ENCODE measurements around the gene MINDY4.

Gene MINDY4

GRCh38 chr7:30799976-30800661, 28.9 kb downstream of the MINDY4 start:
- Histone ChIP-seq H2AFZ (ENCODE audit: insufficient read depth, low read length, poor library complexity) (no peak overlapping the region), H2BK5ac (ENCODE audit: low read depth, low read length, poor library complexity) (no peak overlapping the region), H2AK5ac (ENCODE audit: low read length) (no peak overlapping the region), H3K79me2 (ENCODE audit: control insufficient read depth, insufficient read depth, low read length, poor library complexity) (peaks cover 1% of the 10 kb centered on the region), H3K4ac (ENCODE audit: low read depth, low read length) (no peak overlapping the region), H4K12ac (ENCODE audit: low read depth, low read length) (no peak overlapping the region), H3K79me1 (ENCODE audit: low read length) (peaks cover 25% of the 10 kb centered on the region), H3K14ac (ENCODE audit: low read length) (no peak overlapping the region), H2BK120ac (ENCODE audit: insufficient read depth, low read length, poor library complexity) (no peak overlapping the region), H4K91ac (ENCODE audit: low read depth, low read length) (peak overlapping the region; percentile 16), H3K9ac (ENCODE audit: low read length) (no peak overlapping the region), H3K4me3 (ENCODE audit: low read depth, low read length) (no peak overlapping the region), H3K18ac (ENCODE audit: low read length) (no peak overlapping the region), H3K27me3 (ENCODE audit: insufficient read depth, low read length) (no peaks in the 10 kb centered on the region), H3K9me3 (ENCODE audit: insufficient read depth, low read depth, low read length) (no peaks in the 10 kb centered on the region), H3K4me2 (ENCODE audit: low read length) (no peak overlapping the region), H3K36me3 (ENCODE audit: control insufficient read depth in 1 of 2, insufficient read depth in 2 of 2, low read length in 2 of 2) (peaks cover 2% of the 10 kb centered on the region in 2 experiments), H3K23ac (ENCODE audit: low read length) (no peak overlapping the region), H2BK12ac (ENCODE audit: low read length) (peak overlapping the region; percentile 11), H4K8ac (ENCODE audit: low read depth, low read length) (no peak overlapping the region), H3K4me1 (ENCODE audit: control insufficient read depth in 1 of 2, insufficient read depth in 2 of 2, low read length in 2 of 2) (peaks cover 44 to 49% of the 10 kb centered on the region in 2 experiments), H3K27ac (ENCODE audit: low read depth, low read length) (peak overlapping the region; percentile 10)
- no CpG with 5 or more reads among the region's 5 CpGs for WGBS (ENCODE audit: extremely low coverage, insufficient coverage, insufficient read length)
- no peak for DNase-seq

- H3K9me3 ChIP-seq (ENCODE audit: insufficient read depth, low read depth, low read length), result no peaks in the 10 kb centered on the region
- H3K36me3 ChIP-seq (ENCODE audit: control insufficient read depth in 1 of 2, insufficient read depth in 2 of 2, low read length in 2 of 2), result peaks cover 2% of the 10 kb centered on the region in 2 experiments
- no peak overlapping the region for H3K18ac ChIP-seq (ENCODE audit: low read length)
- H3K23ac ChIP-seq (ENCODE audit: low read length), result no peak overlapping the region
- no peak overlapping the region for H4K12ac ChIP-seq (ENCODE audit: low read depth, low read length)
- H3K79me2 ChIP-seq (ENCODE audit: control insufficient read depth, insufficient read depth, low read length, poor library complexity), result peaks cover 1% of the 10 kb centered on the region
- peaks cover 41 to 44% of the 10 kb centered on the region in 2 experiments for H3K4me1 ChIP-seq (ENCODE audit: control insufficient read depth in 1 of 2, insufficient read depth in 2 of 2, low read length in 2 of 2)
- H3K27me3 ChIP-seq (ENCODE audit: insufficient read depth, low read length), result no peaks in the 10 kb centered on the region
- no peak overlapping the region for H3K4me3 ChIP-seq (ENCODE audit: low read depth, low read length)
- peaks cover 21% of the 10 kb centered on the region for H3K79me1 ChIP-seq (ENCODE audit: low read length)
- no peak overlapping the region for H2BK120ac ChIP-seq (ENCODE audit: insufficient read depth, low read length, poor library complexity)
- no CpG with 5 or more reads among the region's 6 CpGs for WGBS (ENCODE audit: extremely low coverage, insufficient coverage, insufficient read length)
- no peak overlapping the region for H3K9ac ChIP-seq (ENCODE audit: low read length)
- H2BK5ac ChIP-seq (ENCODE audit: low read depth, low read length, poor library complexity), result no peak overlapping the region
- H3K4me2 ChIP-seq (ENCODE audit: low read length), result no peak overlapping the region
- no peak overlapping the region for H4K91ac ChIP-seq (ENCODE audit: low read depth, low read length)
- H2BK12ac ChIP-seq (ENCODE audit: low read length), result no peak overlapping the region
- no peak overlapping the region for H3K4ac ChIP-seq (ENCODE audit: low read depth, low read length)
- no peak overlapping the region for H2AK5ac ChIP-seq (ENCODE audit: low read length)
- H3K27ac ChIP-seq (ENCODE audit: low read depth, low read length), result no peak overlapping the region
- H2AFZ ChIP-seq (ENCODE audit: insufficient read depth, low read length, poor library complexity), result no peak overlapping the region
- DNase-seq, result peak; percentile 19 to 75
- H4K8ac ChIP-seq (ENCODE audit: low read depth, low read length), result no peak overlapping the region
- H3K14ac ChIP-seq (ENCODE audit: low read length), result no peak overlapping the region
Measured at GRCh38 chr7:30800785-30801252, 29.6 kb downstream of the MINDY4 start.

GRCh38 chr7:30802812-30803211, 31.6 kb downstream of the MINDY4 start:
- H2BK12ac ChIP-seq (ENCODE audit: low read length), result peak overlapping the region; percentile 32
- H3K36me3 ChIP-seq (ENCODE audit: control insufficient read depth in 1 of 2, insufficient read depth in 2 of 2, low read length in 2 of 2), result no peaks in the 10 kb centered on the region
- H4K8ac ChIP-seq (ENCODE audit: low read depth, low read length), result no peak overlapping the region
- H3K18ac ChIP-seq (ENCODE audit: low read length), result no peak overlapping the region
- no peaks in the 10 kb centered on the region for H3K9me3 ChIP-seq (ENCODE audit: insufficient read depth, low read depth, low read length)
- WGBS (ENCODE audit: extremely low coverage, insufficient coverage, insufficient read length), result 100% methylated on average over 2 of the region's 4 CpGs
- no peak overlapping the region for H2AFZ ChIP-seq (ENCODE audit: insufficient read depth, low read length, poor library complexity)
- no peak overlapping the region for H3K9ac ChIP-seq (ENCODE audit: low read length)
- H4K12ac ChIP-seq (ENCODE audit: low read depth, low read length), result no peak overlapping the region
- H3K4me2 ChIP-seq (ENCODE audit: low read length), result no peak overlapping the region
- H3K23ac ChIP-seq (ENCODE audit: low read length), result no peak overlapping the region
- H3K4me3 ChIP-seq (ENCODE audit: low read depth, low read length), result no peak overlapping the region
- no peak overlapping the region for H2BK5ac ChIP-seq (ENCODE audit: low read depth, low read length, poor library complexity)
- H3K27me3 ChIP-seq (ENCODE audit: insufficient read depth, low read length), result no peaks in the 10 kb centered on the region
- H3K27ac ChIP-seq (ENCODE audit: low read depth, low read length), result no peak overlapping the region
- no peaks in the 10 kb centered on the region for H3K79me2 ChIP-seq (ENCODE audit: control insufficient read depth, insufficient read depth, low read length, poor library complexity)
- H3K14ac ChIP-seq (ENCODE audit: low read length), result no peak overlapping the region
- DNase-seq, result no peak
- peaks cover 8% of the 10 kb centered on the region for H3K79me1 ChIP-seq (ENCODE audit: low read length)
- no peak overlapping the region for H3K4ac ChIP-seq (ENCODE audit: low read depth, low read length)
- H2BK120ac ChIP-seq (ENCODE audit: insufficient read depth, low read length, poor library complexity), result no peak overlapping the region
- peaks cover 28 to 30% of the 10 kb centered on the region in 2 experiments for H3K4me1 ChIP-seq (ENCODE audit: control insufficient read depth in 1 of 2, insufficient read depth in 2 of 2, low read length in 2 of 2)
- H2AK5ac ChIP-seq (ENCODE audit: low read length), result no peak overlapping the region
- H4K91ac ChIP-seq (ENCODE audit: low read depth, low read length), result no peak overlapping the region

- Histone ChIP-seq H3K14ac (ENCODE audit: low read length) (peak overlapping the region; percentile 20), H3K4me1 (ENCODE audit: control insufficient read depth in 1 of 2, insufficient read depth in 2 of 2, low read length in 2 of 2) (peaks cover 22 to 23% of the 10 kb centered on the region in 2 experiments), H3K4me3 (ENCODE audit: low read depth, low read length) (no peak overlapping the region), H3K9ac (ENCODE audit: low read length) (no peak overlapping the region), H2AFZ (ENCODE audit: insufficient read depth, low read length, poor library complexity) (no peak overlapping the region), H2AK5ac (ENCODE audit: low read length) (no peak overlapping the region), H2BK5ac (ENCODE audit: low read depth, low read length, poor library complexity) (peak overlapping the region; percentile 26), H4K12ac (ENCODE audit: low read depth, low read length) (no peak overlapping the region), H3K9me3 (ENCODE audit: insufficient read depth, low read depth, low read length) (no peaks in the 10 kb centered on the region), H3K79me2 (ENCODE audit: control insufficient read depth, insufficient read depth, low read length, poor library complexity) (no peaks in the 10 kb centered on the region), H3K4ac (ENCODE audit: low read depth, low read length) (peak overlapping the region; percentile 35), H4K91ac (ENCODE audit: low read depth, low read length) (peak overlapping the region; percentile 70), H3K27ac (ENCODE audit: low read depth, low read length) (peak overlapping the region; percentile 43), H3K27me3 (ENCODE audit: insufficient read depth, low read length) (no peaks in the 10 kb centered on the region), H3K18ac (ENCODE audit: low read length) (peak overlapping the region; percentile 59), H3K79me1 (ENCODE audit: low read length) (peaks cover 6% of the 10 kb centered on the region), H2BK12ac (ENCODE audit: low read length) (peak overlapping the region; percentile 55), H4K8ac (ENCODE audit: low read depth, low read length) (no peak overlapping the region), H3K23ac (ENCODE audit: low read length) (no peak overlapping the region), H3K36me3 (ENCODE audit: control insufficient read depth in 1 of 2, insufficient read depth in 2 of 2, low read length in 2 of 2) (no peaks in the 10 kb centered on the region), H2BK120ac (ENCODE audit: insufficient read depth, low read length, poor library complexity) (peak overlapping the region; percentile 61), H3K4me2 (ENCODE audit: low read length) (no peak overlapping the region)
- no CpG with 5 or more reads among the region's 3 CpGs for WGBS (ENCODE audit: extremely low coverage, insufficient coverage, insufficient read length)
- peak in 1 of 2 donors; percentile 35 for DNase-seq
Measured at GRCh38 chr7:30804078-30804661, 33.0 kb downstream of the MINDY4 start.
